Measurements from ENCODE around the gene SFXN1.

The SFXN1 gene

DNA sequence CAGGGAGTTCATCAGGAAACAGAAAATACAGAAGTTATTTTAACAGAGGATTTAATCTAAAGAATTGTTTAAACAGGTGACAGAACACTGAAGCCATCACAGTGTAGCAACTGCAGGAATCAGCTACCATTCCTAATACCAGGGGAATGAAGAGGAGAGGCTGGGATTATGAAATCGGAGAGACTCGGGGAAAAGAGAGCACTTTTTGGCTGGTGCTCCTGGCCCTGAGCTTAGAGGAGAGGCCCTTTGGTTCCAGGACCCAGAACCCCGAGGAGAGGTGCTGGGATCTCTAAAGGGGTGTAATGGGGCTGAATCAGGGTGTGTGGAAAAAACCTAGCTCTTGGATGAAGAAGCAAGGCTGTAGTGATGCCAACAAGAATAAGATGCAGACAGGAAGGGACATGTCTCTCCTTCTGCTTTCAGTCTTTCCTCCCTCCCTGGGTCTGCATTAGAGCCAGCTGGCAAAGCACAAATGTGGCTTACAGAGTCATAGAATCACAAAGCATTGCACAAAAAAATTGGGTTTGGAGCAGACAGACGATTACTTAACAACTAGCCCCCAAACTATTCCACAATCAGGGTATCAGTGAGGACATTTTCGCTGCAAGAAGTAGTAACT is 11.6 kb upstream of the SFXN1 start:
- no peak for DNase-seq

DNA sequence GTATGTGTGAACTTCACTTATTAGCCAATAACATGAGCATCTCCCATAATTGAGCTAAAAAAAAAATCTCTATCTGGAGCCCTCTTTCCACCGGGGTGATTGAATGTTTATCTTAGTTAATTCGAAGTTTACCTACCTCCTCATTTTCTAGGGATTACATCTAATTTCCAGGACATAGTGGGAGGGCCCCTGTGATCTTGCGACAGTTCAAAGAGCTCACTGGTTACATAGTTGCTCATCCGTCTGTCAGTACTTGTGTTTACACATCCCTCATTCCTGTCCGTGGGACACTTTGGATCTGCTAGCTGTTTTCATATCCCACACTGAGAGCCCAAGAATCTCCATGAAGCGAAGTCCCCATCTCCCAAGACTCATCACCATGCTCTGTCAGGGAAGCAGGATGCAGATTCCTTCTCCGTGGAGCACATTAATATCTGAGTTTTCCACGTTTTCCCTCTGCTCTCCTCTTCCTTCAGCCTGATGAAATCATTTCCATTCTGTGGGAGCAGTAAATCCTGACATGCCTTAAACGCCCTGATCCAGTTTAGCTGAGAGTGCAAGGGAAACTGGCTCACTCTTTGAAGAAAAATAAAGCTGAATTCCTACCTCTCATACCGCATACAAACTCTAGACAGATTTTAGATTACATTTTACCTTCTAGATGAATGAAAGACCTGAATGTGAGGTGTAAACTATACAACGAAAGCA is 10.2 kb upstream of the SFXN1 start:
- no peak for DNase-seq

DNA sequence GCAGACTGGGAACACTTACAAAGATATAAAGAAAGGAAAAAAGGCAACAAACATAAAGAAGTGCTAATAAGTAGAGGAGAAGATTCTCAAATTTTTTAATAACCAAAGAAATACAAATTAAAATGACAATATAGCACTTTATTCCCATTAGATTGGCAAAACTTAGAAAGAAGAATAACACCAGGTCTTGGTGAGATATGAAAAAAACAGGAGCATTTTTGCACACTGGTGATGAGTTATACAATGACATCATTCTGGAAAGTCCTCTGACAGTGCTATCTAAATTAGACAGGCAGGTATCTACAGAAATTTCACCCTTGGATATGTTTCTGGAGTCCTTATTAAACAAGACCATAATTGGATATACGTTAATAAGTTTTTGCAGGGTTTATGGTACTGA is 9.5 kb upstream of the SFXN1 start:
- DNase-seq, result no peak

DNA sequence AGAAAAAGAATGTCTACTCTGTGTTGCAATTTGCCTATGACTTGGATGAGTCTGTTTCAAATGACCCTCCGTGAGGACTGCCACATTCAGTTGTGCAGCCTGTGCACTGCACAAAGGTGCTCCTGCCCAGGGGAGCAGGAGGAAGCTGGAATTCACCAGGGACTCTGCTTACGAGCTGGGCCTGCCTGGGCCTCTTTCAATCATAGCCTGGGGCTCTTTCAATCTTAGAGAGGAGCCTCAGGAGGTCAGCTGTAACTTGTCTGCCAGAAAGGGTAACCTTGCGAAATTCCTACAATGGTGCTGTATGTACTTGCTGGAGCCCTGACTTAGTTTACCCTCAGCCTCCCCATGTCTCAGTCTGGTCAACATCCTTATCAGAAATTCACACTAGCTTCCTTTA is 8.4 kb upstream of the SFXN1 start:
- DNase-seq, result no peak

DNA sequence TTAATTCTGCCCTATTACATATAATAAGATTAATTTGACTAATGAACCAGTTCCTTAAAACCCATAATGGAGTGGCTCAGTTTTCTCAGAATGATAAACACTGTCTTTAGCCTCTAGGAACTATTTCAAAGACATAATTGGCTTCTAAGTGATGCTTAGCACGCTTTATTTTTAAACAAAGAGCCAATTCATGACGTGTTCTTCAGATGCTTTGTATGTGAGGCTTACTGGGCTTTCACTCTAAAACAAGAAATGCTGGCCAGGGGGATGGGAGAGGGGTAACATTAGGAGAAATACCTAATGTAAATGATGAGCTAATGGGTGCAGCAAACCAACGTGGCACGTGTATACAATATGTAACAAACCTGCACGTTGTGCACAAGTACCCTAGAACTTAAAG is 7.6 kb upstream of the SFXN1 start:
- DNase-seq, result no peak

DNA sequence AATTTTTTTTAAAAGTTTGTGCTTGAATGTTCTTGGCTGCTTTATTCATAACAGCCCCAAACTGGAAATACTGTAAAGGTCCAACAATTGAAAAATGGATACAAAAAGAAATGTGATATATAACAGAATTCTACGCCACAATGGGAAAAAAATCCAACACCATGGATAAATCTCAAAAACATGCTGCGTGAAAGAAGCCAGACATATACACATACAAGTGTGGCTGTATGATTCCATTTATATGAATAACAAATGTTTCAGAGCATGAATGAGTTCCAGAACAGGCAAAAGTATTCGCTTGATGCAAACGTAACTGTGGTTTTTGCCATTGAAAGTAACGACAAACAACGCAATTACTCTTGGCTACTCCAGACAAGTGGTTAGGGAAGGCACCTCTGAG is 7.2 kb upstream of the SFXN1 start:
- DNase-seq, result no peak

DNA sequence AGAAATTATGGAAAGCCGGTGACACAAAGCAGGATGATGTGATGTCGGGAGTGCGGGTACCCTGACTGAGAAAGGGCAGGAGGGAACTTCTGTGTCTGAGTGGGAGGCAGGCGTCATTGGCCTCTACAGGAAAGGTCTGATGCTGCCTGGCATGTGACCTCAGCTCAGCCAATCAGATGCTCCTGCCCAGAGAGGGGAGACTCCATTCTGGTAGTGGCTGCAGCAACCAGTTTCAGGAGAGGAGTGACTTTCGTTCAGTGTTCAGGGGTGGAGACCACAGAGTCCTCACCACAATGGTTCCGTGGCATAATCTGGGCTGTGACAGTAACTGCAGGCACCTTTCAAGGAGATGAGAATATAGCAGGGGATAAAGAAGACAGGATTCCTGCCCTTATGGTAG is 6.7 kb upstream of the SFXN1 start:
- DNase-seq, result no peak

DNA sequence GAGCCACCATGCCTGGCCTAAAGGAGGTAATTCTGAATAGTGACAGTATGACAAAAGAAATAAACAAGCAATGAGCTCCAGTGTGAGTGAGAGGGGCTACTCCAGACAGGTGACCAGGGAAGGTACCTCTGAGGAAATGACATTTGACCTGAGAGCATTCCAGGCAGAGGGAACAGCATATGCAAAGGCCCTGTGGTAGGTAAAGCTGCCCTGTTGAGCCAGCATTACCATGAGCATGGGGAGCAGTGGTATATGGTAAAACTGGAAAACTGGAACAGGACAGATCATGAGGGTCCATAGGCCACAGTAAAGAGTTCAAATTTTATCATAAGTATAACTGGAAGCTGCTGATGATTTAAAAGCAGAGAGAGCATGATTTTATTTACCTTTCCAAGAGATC is 6.0 kb upstream of the SFXN1 start:
- no peak for DNase-seq

DNA sequence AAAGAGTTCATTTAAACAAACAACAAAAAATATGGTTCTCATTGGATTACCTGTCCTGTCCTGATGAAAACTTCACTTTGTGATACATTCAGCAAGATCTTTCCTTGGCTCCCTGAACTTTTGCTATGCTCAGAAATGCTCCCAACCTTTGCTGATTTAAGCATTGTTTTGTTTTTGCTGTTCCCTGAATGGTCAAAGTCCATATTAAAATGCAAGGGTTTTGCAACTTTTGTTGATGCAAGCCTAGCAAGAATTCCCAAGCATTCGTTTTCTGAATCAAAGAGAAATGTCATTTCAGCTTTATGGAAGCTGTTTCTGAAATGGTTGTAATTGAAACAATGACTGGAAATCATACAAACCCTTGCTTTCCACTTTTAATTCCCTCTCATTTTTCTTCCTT is 3.1 kb upstream of the SFXN1 start:
- DNase-seq, result no peak

DNA sequence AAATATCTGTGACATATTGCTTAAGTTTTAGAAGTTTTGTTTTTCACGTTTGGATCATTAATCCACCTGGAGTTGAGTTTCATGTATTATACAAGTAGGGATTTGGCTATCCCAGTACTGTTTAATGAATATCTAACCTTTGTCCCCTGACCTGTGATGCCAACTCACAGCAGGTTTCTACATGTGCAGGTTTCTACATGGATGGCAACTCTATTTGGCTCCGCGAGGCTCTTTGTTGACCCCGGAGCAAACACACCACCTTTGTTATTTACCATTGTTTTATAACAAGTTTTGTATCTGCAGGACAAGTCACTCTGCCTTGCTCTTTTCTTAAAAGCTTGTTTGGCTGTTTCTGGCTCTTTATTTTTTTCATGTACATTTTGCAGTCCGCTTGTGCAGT is 920 bp upstream of the SFXN1 start:
- no peak for DNase-seq

DNA sequence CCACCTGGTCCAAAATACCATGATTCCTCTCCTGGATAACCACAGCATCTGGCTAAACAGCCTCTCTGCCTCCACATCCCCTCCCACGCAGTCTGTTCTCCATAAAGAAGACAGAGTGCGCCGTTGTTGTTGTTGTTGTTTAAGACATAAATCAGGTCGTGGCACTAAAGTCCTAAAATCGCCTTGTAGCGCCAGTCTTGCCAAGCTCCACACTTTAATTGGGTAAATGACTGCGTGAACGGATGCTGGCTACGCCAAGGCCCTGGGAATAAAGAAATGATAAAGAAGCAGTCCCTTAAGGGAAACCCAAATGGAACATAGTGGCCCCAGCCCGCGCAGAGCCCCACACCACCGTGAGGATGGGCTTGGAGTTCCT is 364 bp upstream of the SFXN1 start:
- no peak for DNase-seq

DNA sequence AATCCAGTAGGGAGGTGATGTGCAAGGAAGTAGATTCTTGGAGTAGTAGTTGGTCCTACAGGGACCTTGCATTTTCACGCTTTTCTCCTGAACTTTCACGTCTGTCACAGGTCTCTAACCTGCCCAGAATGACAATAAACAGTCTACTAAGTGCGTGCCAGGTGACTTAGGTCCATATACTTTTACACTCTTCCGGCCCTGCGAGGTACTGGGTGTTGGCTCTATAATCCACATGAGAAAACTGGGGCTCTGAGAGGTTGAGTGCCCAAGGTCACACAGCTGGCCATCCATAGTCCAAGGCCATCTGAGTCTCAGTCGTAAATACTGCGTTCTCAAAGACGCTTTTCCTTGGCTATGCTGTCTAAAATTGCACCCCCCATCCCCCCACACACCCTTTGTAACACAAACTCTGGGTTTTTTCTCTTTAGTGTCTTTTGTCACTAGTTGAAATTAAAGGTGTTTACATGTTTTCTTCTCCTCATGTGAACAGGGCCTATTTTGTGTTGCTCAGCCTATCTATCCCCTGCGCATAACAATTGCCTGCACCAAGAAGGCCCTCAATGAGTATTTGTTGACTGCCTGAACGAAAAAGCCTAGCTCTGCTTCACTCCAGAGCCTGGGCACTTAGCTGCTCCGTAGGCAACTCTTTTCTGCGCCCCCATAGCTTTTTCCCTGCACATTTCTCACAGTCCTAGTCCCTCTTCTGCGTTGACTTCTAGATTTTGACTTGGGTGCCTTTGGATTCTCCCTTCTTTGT is 943 bp downstream of the SFXN1 start:
- no peak for DNase-seq

DNA sequence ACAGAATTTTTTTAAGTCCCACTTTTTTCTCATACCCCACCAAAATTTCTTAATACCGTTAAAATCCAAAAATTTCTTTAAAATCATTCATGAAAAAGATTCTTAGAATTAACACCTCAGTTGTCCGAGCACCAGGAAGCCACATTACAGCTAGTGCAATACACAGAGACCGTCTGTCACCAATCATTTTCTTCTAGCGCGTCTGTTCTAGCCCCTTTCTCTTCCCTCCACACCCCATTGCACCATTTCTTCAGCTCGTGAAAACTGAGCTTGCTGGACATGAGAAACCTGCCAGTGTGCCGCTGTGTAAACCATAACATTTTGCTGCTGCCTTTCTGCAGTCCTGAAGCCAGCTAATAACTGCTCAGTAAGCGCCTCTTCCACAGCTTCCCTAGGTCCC is 5.0 kb downstream of the SFXN1 start:
- DNase-seq, result no peak

DNA sequence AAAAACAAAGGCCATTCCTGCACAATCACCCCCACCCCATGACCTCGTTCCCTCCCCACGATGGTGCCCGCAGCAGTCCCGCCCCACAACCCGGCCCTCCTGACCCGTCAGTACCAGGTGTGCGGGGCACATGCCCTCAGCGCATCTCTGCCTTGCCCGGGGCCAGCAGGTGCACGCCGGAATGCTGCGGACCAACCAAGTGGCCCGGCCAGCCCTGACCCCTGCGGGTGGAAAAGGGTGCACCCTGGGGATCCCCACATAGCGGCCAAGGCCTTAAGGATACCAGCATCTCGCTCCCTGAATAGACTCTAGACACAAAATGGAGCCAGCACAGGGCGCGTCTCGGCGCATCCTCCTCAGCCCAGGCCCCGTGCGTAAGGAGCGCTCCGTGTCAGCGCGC is 6.0 kb downstream of the SFXN1 start:
- no peak for DNase-seq

DNA sequence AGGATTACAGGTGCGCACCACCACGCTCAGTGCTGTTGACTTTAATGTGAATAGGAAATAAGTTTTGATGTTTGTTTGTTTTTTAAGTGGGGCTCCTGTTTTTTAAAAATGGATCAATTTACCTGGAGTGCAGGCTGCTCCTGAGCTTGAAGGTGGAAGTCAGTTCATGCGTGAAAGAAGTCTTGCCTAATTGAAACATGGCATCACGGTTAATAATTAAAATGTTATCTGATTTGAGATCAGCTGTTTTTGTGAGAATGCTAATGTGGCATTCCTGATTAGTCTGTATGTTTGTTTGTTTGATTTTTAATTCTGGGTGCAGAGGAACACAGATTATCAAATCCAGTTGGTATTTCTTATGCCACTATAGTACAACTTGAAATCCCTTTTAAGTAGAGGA is 6.5 kb downstream of the SFXN1 start:
- no peak for DNase-seq

DNA sequence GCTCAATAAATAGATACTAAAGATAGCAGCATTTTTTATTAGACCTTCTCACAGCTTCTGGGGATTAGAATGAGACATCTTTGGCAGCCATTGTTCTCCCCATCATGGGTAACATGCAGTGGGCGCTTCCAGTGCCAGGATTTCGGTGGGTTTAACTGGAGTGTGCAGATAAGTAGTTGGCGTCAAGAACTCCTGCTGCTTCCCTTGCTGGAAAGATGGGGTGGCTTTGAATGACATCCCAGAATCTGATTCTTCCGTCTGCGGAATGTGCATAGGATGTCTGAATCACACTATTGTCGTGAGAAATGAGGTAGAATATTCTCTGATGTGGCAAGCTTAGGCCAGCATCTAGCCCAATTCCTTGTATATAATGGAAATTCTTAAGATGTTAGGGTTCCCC is 7.3 kb downstream of the SFXN1 start:
- no peak for DNase-seq

DNA sequence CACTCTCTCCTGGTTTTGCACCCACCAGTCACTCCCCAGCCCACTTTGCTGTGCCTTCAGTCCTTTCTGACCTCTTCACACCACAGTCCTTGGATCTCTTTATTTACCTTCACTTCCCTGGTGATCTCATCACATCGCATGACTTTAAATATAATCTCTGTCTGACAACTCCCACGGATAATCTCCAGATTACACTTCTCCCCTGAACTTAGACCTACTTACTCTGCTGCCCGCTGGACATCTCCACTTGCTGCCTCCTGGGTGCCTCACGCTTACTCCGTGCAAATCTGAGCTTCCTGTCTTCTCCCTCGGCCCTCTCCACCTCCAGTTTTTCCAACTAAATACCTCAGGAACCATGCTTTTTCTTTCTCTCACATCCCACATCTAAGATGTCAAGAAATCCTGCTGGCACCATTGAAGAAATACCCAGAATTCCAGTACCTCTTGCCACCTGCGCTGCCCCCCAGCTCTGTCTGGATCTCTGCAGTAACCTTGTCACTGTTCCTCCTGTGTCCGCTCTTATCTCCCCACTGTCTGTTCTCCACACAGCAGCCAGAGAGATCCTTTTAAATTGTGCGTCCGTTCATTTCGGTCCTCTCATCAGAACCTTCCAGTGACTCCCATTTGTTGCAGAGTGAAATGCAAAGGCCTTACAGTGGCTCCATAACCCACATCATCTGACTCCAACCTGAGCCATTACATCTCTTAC is 9.3 kb downstream of the SFXN1 start:
- DNase-seq, result no peak

DNA sequence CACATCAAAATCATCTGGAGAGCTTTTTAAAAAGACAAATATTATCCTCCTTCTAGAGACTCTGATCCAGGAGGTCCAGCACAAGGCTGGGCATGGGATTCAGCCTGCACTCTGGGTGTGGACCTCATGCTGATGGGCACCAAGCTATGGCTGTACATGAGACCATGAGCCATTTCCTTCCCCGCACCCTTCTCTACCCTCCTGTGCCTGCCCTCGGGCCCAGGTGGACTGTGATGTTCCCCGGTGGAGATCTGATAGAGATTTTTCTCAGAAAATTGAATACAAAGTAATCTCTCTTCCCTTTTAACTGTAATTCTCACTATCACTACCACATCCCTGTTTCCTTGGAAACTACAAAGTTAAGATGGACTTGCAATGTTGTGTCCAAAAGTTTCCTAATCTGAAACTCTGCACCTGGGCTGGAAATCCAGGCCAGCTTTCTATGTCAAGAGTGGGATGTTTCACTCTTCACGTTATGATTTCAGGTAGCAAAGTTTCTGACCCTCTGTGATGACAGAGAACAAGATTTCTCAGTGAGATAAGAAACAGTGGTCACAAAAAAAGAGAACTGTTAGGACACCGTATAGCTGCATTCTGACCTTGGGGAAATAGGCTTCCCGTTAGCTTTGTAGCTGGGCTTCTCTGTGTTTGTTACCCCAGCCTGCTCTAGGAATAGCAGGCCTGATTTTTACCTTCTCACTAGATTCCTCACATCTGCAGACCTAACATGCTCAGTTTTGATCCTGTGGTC is 11.5 kb downstream of the SFXN1 start:
- DNase-seq, result no peak

DNA sequence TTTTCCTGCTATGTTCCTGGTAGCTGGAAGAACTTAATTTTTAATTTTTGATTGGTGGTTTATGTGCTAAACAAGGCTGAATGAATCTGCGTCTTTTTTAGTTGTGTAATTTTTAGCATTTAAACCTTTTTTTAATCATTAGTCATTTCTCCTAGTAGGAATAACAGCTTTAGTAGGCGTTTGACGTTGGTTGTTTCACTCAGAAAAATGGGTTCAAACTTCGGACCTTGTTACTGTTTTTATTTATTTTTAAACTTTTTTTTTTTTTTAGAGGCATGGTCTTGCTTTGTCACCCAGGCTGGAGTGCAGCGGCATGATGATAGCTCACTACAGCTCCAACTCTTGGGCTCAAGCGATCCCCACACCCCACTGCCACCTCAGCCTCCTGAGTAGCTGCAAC is 12.9 kb downstream of the SFXN1 start:
- DNase-seq, result no peak

DNA sequence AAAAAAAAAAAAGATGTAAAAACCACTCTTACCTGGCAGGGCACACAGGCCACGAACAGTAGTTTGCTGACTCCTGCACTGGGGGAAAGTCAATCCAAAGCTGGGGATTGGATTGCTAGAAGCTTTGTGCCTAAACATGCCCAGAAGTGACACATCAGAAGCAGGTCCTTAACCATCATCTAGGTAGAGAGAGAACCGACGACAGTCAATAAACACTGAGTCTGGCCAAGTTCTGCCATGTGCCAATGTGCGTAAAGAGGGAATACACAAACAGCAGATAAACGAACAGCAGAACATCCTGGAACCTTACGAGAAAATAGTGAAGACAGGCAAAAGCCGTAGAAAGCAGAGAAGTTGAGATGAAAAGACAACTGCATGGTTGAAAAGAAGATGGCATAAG is 14.9 kb downstream of the SFXN1 start:
- DNase-seq, result no peak

DNA sequence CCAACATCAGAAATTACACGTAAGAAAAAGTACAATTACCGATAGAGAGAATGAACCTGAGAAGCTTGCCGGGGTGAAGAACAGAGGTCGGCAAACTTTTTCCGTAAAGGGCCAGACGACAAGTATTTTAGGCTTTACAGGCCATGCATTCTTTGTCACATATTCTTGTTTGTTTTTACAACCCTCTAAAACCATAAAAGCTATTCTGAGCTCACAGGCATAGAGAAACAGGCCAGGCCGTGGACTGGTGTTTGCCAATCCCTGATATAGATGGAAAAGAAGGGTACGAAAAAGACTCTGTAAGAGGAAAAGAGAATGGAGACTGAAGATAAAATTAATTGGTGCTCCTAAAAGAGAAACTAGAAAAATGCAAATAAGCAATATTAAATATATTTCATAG is 15.4 kb downstream of the SFXN1 start:
- no peak for DNase-seq

DNA sequence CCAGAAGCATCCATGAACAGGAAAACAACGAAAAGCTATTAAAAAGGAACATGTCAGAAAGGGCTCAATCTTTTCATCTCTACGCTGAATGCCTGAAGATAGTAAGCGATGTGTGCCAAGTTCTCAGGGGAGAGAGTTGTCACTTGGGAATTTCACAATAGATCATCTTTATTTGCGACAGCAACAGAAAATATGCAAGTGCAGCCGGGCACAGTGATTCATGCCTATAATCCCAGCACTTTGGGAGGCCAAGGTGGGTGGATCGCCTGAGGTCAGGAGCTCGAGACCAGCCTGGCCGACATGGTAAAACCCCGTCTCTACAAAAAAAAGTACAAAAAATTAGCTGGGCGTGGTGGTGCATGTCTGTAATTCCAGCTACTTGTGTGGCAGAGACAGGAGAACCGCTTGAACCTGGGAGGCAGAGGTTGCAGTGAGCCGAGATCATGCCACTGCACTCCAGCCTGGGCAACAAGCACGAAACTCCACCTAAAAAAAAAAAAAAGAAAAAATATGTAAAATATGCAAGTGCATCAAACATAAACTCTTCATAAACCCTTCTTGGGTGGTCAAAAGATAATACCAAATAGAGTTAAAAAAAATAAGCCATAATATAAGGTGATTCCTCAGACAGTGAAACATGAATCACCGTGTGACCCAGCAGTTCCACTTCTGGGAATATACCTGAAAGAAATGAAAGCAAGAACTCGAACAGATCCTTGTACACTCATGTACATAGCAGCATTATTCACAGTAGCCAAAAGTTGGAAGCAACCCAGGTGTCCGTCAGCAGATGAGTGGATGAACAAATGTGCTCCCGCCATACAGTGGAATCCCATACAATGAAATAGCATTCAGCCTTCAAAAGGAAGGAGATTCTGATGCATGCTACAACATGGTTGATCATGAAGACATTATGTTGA is 16.2 kb downstream of the SFXN1 start:
- no peak for DNase-seq

Measured in NCI-H2029 treated with DMSO at 0.1 percent for 48 hours (cell line).